ENCODE data around the gene FBN3.

The FBN3 gene

DNA sequence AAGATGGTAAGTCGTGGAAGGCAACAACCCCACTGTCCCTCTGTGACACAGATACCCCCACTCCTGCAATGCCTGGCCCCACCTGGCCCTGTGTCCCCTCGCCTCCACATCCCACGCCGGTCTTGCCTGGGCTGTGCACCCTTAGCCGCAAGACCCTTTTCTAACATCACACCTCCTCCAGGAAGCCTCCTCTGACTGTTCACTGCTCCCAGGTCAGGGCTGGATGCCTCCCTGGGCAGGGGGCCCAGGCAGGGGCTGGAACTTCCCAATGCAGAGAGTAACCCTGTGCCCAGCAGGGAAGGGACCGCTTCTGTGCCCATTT, 1.3 kb downstream of the FBN3 start:
- DNase-seq: no peak

DNA sequence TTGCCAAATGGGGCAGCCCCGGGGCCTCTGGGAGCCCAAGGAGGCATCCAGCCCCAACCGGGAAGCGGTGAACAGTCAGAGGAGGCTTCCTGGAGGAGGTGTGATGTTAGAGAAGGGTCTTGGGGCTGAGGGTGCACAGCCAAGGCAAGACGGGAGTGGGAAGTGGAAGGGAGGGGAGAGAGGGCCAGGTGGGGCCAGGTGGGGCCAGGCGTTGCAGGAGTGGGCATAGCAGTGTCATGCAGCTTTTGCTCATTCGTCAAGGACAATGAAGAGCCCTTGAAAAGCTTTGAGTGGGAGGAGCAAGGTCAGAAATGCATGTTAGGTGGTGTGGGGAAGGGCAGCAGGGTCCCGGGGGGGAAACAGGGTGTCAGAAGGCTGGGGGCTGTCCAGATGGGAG, 1.8 kb downstream of the FBN3 start:
- no peak for DNase-seq

DNA sequence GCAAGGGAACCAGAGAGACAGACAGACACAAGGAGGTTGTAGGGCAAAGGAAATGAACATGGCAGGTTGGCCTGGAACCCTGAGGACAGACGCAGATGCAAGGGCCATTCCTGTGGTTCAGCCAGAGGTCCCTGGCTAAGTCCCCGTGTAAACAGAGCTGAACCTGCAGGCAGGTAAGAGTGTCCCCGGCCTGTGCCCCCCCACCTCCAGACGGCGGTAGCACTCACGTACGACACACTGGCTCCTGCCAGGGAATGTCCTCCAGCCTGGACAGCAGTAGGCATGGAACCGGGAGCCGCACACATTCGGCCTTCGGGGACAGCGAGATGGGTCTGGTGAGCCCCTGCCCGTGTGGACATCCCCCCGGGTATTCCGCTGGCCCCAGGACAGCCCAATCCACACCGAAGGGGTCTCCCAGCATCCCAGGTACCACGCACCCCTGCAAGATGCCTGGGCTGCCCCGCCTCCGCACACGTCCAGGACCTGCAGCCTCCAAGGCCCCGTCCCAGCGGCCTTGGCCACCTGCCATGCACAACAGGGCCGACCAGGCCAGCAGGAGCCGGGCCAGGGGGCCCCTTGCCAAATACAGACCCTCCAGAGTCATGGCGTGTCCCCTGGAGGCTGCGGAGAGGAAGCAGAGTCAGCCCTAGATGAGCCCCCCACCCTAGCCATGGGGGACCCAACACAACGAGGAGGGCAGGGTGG, 2.4 kb downstream of the FBN3 start:
- no peak for DNase-seq

DNA sequence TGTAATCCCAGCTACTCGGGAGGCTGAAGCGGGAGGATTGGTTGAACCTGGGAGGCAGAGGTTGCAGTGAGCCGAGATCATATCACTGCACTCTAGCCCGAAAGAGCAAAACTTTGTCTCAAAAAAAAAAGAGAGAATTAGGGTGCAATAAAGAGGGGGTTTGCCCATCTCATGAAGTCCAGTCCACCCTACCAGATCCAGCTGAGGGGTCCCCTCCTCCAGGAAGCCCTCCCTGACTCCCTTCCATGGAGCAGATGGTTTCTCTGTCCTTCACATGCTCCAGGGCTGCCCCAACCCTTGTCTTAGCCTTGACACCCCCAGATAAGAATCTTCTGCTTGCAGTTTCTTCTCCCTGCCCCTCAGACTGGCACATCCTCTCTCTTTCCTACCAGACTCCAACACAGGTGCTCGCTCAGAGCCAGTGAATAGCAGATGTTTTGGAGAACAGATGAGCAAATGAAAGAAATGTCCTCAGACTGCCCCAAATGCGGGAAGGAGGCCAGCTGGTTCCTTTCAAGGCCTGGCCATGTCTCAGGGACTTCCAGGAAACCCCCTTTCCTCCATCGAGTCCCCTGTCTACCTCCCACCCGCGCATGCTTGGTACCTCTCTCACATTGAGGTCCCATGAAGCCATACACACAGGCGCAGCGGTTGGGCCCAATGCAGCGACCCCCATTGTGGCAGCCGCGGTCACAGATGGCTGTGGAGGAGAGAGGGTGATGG, 5.0 kb downstream of the FBN3 start:
- no peak for DNase-seq

DNA sequence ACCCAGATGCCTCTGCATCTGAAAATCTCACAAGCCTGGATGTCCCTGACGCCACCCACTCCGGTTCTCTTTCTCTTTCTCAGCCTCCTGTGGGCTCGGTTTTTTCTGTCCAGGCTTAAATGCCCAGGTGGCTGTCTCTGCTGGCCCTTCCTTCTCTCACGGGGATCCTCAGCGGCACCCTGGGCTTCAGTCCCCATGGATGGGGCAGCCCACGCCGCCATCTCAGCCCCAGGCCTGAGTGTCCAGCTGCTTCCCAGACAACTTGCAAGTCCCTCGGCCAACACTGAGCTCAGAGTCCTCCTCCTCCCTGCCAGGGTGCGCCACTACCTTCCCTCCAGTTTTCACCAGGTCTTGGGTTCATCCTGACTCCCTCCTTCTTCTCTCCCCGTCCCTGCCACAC, 6.4 kb downstream of the FBN3 start:
- no peak for DNase-seq

DNA sequence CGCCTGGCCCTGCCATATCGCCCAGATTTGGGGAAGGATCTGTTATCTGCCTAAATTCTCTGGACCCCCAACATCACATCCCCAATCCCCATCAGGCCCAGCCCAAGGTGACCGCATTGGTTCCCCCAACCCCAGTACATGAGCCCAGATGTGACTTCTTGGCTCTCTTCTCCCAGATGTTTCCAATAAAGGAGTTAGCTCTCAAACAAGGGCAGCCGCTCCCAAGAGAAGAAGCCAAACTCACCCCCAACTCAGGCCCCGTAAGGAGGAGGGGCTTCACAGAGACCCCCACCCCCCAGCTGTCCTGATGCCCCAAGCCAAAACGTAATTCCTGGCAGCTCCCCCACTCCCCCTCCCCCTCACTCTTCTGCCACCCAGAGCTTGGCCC, 6.9 kb downstream of the FBN3 start:
- DNase-seq: no peak

DNA sequence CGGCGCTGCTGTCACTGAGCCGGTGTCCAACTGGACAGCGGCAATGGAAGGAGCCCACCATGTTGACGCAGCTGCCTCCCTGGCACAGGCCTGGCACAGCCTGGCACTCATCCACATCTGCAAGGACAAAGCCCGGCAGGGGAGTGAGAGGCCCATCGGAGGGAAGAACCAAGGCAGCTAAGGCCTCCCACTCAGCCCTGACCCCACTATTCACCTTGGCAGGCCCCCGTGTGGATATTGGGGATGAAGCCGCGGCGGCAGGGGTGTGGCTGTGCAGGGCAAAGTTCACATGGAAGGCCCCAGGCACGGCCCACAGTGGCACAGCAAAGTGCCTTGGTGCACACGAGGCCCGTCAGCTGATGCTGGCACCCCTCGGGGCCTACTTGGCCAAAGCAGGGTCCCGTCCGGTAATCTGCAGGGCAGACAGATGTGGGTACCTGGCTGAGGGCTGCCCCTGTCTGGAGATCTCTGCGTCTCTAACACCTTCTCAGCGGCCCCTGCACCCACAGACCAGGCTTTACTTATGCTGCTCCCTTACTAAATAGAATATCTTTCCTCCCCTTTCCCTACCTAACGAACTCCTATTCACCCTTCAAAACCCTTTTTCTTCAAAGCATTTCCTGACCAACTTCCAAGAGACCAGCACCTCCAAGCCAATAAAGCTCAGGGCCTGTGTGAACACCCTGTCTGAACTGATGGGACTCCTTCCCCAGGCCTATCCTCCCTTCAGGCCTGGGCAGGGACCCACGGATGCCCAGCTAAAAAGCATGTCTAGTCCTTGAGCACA, 7.5 kb downstream of the FBN3 start:
- no peak for DNase-seq

DNA sequence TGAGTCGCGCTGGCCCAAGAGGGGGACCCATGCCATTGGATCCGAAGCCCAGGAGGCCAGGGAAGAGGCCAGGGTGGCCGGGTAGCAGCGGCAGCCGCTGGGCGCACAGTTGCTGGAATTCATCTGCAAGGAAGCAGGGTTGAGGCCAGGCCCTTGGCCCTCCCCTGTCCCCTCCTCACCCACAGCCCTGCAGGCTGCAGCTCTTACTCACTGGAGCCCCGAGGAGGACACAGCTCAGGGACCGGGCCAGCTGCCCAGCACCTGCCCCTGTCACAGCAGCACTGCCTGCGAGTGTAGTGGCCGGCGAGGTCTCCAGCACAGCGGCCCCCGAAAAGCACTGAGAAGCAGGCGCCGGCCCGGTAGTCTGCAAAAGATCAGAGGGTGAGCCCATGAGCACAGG, 11.2 kb downstream of the FBN3 start:
- DNase-seq: no peak

DNA sequence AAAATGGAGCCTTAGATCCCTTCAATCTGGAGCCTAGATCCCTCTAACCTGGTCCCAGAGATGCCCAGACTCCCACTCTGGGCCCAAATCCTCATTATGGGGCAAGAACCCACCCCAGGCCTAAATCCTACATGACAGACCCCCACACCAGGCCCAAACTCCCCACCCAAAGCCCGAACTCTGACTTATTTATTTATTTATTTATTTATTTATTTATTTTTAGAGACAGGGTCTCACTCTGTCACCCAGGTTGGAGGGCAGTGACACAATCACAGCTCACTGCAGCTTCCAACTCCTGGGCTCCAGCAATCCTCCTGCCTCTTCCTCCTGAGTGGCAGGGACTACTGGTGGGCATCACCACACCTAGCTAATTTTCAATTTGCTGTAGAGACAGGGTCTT, 12.0 kb downstream of the FBN3 start:
- no peak for DNase-seq

DNA sequence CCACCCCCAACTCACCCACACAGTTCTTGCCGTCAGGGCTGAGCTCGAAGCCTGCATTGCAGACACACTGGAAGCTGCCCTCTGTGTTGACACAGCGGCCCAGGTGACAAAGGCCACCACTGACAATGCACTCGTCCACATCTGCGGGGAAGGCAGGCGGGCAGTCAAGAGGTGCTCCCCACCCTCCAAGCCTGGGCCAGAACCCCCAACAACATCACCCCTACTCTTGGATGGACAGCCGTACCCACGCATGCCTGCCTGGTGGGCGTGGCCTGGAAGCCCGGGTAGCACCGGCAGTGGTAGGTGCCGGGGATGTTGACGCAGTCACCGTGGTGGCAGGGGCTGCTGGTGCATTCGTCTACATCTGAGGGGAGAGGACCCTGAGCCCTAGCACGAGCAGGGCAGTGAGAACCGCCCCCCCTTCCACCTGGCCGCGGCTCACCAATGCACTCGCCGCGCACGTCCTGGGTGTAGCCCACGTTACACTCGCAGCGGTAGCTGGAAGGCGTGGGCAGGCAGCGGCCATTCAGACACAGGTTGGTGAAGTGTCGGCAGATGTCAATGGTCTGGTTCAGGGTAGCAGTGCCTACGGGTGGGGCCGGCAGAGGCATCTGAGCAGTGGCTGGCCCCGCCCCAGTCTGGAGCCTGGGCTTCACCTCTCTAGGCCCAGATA, 13.3 kb downstream of the FBN3 start:
- DNase-seq: no peak

DNA sequence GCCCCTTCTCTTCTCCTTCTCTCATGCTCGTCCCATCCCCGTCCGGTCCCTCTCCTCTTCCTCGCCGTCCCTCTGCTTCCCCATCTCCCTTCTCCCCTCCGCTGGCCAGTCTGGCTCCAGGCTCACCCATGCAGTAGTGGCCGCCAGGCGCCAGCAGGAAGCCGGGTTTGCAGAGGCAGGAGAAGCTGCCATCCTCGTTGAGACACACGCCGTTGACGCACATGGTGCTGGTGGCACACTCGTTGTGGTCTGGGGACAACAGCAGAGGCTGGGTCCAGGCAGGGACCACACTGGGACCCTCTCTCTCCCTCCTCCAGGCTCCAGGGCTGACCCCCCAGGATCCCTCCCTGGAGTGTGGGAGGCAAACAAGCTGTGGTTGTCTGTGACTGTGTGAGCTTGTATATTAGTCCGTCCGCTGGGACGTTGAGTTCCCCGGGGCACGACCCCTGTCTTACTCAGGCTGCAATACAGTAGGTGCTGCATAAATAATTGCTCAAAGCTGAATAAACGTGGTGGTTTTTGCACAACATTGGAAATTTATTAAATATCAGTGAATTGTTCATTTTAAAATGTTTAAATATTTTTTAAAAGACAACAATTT, 16.4 kb downstream of the FBN3 start:
- no peak for DNase-seq

DNA sequence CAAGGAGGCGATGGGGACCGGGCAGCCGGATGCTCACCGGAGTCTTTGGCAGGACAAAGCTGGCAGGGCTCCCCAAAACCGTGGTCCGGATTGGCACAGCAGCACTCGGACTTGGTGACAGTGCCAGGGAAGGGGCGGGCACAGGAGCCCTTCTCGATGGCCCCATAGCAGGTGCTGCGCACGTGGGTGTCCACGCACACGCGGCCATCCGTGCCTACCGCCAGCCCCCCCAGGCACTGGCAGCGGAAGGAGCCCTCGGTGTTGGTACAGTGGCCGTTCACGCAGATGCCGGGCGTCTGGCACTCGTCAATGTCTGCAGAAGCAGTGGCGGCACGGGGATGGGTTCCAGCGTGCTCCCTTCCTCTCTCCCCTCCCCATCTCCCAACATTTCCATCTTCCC, 17.9 kb downstream of the FBN3 start:
- DNase-seq: no peak

DNA sequence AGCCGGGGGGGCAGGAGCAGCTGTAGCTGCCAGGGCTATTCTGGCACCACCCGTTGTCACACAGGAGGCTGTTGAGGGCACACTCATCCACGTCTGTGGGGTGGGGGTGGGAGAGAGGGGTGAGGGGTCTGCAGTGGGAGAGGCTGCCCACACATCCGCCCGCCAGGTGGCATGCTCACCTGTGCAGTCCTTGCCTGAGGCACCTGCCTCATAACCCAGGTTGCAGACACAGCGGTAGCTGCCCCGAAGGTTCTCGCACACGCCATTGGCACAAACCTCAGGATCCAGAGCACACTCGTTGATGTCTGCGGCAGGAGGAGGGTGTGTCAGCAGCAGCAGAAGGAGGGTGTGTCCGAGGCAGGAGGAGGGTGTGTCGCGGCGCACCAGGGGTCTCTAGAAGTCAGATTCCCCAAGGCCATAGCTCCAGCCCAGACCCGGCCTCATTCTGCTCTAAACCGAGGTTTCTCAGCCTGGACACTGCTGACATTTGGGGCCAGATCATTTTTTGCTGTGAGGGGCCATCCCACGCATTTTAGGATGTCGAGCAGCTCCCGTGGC, 20.3 kb downstream of the FBN3 start:
- no peak for DNase-seq

DNA sequence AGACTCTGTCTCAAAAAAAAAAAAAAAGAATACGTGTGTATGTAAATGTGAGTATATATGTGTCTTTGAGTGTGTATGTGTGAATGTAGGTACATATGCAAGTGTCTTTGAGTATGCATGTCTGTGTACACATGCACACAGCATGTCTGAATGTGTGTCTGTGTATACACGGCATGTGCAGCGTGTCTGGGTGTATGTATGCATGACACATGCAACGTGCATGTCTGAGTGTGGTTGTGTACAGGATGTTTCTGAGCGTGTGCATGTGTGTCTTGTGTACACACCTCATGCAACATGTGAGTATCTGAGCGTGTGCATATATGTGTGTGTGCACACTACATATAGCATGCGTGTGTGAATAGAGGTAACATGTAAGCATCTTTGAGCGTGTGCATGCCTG, 20.8 kb downstream of the FBN3 start:
- DNase-seq: no peak

DNA sequence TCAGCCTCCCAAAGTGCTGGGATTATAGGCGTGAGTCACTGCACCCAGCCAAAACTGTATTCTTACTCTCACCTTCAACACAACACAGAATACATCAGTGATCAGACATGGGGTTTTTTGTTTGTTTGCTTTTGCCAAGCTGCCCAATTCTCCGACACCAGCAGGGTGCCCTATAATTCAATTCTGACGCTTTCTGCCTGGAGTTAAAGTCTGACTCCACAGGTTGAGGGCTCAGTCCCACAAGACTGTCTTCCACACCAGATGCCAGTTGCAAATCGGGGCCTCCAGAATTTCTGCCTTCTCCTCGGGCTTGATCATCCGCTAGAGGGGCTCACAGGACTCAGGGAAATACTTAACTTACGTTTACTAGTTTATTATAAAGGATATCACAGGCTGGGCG, 22.1 kb downstream of the FBN3 start:
- DNase-seq: no peak

DNA sequence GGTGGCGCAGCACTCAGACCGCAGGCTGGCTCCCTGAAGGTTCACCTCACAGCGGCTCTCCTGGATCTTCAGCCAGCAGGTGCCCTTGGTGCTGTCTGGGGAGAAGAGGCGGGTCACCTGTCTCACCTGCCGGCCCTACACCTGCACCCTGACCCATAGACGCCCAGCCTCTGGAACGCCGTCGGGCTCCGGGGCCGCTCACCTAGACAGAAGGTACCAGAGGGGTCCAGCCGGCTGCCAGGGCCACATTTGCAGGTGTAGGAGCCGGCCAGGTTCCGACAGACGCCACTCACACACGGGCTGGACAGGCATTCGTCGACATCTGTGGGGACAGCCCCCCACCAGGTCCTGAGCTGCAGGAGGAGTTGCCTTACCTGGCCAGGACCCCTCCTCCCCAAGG, 22.9 kb downstream of the FBN3 start:
- no peak for DNase-seq

DNA sequence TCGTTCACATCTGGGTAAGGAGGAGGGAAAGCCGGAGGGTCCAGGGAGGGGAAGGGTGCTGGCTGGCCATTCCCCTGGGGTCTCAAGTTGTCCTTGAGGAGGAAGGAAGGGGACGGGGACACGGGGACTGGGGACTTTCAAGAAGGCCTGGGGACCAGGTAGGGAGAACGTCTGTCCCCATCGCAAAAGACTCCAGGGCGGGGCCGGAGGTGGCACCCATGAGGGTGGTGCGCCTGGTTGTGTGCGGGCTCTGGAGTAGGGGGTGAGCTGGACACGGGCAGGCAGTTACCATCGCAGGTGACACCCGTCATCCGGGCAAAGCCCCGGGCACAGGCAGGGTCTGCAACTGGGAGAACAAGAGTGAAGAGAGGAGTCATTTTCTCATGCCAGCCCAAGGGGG, 23.4 kb downstream of the FBN3 start:
- no peak for DNase-seq

DNA sequence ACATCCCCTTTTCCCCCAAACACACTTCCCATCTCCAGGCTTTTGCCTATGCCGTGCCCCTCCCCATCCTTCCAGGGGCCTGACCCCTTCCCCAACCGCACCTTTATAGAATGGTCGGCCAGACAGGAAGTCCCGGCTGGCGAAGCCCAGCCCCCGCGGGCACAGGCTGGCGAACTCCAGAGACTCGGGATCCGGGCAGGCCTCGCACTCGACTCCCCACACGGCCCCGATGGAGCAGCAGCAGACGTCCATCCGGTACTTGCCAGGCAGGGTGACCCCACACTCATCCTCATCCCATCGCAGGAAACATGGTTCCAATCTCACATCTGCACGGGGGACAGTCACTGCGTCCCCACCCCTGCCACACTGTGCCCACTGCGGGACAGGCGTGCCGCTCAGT, 25.7 kb downstream of the FBN3 start:
- DNase-seq: no peak

DNA sequence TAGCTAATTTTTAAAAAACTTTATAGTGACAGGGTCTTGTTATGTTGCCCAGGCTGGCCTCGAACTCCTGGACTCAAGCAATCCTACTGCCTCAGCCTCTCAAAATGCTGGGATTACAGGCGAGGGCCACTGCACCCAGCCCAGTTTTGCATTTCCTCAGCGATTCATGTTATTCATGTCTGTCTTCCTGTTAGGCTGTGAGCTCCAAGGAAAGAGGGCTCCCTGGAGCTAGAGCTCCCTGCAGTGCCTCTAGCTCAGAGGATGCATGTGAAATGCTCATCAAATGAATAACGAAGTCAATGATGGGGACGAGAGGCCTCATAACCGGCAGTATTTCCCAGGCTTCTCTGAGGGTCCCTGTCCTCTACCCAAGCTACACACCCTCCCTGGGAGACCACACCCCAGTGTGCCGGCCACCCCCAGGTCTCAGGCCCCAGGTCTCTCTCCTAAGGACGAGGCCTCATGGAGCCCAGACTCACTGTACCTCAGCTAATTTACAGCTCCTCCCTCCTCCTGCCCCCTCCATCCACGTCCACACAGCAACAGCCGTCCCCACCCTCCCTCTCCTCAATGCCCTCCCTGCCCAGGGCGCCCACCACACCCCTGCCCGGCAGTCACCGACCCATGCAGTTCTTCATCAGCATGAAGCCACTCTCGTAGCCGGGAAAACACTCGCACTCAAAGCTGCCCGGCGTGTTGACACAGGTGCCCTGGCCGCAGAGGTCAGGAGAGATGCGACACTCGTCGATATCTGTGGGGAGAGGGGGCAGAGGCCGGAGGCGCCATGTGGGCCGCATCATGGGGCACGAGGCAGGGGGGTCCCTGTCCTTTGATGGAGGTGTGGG, 28.5 kb downstream of the FBN3 start:
- DNase-seq: no peak

DNA sequence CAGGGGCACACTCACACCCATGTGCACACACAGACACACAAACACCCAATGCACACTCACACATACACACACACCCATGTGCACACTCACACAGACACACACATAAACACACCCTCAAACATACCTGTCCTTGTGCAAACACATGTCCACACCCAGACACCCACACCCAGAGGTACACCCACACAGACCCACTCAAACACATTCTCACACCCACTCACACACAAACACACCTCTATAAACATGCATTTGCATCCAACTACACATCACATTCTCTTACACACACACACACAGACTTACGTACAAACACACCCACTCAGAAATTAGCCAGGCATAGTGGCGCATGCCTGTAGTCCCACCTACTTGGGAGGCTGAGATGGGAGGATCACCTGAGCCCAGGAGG, 31.4 kb downstream of the FBN3 start:
- no peak for DNase-seq

DNA sequence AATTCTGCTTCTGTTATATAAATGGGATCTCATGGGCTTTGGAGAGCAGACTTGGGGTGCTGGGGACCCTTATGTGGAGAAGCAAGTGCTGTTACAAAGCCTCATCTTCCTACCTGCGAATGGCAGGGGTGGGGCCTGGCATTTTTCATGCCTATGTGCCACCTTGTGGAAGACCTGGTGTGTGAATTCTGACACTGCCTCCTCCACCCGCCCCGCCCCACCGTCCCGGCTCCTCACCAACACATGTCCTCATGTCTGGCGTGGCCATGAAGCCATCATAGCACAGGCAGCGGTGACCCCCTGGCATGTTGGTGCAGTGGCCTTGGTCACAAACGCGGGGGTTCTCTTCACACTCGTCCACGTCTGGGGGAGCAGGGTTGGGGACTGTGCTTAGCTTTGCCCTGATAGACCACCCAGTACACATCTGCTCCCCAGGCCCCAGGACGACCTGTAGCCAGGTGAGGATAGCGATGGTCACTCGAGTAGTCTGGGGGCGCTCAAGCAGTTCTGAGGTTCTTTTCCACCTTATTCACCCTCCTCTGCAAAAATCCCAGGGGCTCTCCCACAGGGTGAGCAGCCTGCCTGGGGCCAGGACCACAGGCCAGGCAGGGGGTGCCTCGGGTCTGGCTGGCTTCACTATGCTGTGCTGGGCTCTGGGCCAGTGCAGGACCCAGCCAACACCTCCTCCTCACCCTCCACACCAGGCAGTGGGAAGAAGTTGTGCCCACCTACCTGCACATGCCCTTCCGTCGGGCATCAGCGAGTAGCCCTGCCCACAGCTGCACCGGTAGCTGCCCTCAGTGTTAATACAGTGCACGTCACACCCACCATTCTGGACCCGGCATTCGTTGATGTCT, 32.7 kb downstream of the FBN3 start:
- no peak for DNase-seq

All from COR-L47 (cell line).